ENCODE results near the gene TBPL1. TPM values are rescaled to one million over a fixed set of nuclear protein-coding genes. Genes with fewer than 3 reads are reported as not detected.
A peak's percentile ranks its signal among the peaks of the same experiment; 100 is the strongest.

Gene TBPL1
- total and polyA plus RNA-seq, 10 of the 15 experiments (the other 5 are each of a cell fraction or from before 2014, with no cell fraction given) = 34.6 to 71.2 (median 43.0) TPM

- TF ChIP-seq TBL1XR1 (IDR thresholded peaks at IDR 0.05; ENCODE audit: low read depth, low read length) = no peak
- TF ChIP-seq TAF1 (IDR thresholded peaks at IDR 0.05; ENCODE audit: borderline replicate concordance, low read depth, low read length) = peak; percentile 65; the same call in 1 of the 2 replicates
- no peak for TF ChIP-seq MTA2 (IDR thresholded peaks at IDR 0.05; ENCODE audit: low read depth)
- TF ChIP-seq, protein P1, sequence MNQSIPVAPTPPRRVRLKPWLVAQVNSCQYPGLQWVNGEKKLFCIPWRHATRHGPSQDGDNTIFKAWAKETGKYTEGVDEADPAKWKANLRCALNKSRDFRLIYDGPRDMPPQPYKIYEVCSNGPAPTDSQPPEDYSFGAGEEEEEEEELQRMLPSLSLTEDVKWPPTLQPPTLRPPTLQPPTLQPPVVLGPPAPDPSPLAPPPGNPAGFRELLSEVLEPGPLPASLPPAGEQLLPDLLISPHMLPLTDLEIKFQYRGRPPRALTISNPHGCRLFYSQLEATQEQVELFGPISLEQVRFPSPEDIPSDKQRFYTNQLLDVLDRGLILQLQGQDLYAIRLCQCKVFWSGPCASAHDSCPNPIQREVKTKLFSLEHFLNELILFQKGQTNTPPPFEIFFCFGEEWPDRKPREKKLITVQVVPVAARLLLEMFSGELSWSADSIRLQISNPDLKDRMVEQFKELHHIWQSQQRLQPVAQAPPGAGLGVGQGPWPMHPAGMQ (IDR thresholded peaks at IDR 0.05; ENCODE audit: borderline replicate concordance) = no peak
- no peak for TF ChIP-seq SP1 (IDR thresholded peaks at IDR 0.05; ENCODE audit: low read depth, low read length)
- TF ChIP-seq, protein P2, sequence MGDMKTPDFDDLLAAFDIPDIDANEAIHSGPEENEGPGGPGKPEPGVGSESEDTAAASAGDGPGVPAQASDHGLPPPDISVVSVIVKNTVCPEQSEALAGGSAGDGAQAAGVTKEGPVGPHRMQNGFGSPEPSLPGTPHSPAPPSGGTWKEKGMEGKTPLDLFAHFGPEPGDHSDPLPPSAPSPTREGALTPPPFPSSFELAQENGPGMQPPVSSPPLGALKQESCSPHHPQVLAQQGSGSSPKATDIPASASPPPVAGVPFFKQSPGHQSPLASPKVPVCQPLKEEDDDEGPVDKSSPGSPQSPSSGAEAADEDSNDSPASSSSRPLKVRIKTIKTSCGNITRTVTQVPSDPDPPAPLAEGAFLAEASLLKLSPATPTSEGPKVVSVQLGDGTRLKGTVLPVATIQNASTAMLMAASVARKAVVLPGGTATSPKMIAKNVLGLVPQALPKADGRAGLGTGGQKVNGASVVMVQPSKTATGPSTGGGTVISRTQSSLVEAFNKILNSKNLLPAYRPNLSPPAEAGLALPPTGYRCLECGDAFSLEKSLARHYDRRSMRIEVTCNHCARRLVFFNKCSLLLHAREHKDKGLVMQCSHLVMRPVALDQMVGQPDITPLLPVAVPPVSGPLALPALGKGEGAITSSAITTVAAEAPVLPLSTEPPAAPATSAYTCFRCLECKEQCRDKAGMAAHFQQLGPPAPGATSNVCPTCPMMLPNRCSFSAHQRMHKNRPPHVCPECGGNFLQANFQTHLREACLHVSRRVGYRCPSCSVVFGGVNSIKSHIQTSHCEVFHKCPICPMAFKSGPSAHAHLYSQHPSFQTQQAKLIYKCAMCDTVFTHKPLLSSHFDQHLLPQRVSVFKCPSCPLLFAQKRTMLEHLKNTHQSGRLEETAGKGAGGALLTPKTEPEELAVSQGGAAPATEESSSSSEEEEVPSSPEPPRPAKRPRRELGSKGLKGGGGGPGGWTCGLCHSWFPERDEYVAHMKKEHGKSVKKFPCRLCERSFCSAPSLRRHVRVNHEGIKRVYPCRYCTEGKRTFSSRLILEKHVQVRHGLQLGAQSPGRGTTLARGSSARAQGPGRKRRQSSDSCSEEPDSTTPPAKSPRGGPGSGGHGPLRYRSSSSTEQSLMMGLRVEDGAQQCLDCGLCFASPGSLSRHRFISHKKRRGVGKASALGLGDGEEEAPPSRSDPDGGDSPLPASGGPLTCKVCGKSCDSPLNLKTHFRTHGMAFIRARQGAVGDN (IDR thresholded peaks at IDR 0.05) = 0 out of 2 replicates have a peak, but pooled peaks have one; percentile 33
- no peak for TF ChIP-seq HDGF (IDR thresholded peaks at IDR 0.05)
- no peak for TF ChIP-seq POLR2AphosphoS2 (IDR thresholded peaks at IDR 0.05; ENCODE audit: low read depth, low read length)
- no peak for TF ChIP-seq BHLHE40 (IDR thresholded peaks at IDR 0.05; ENCODE audit: borderline replicate concordance in 1 of 2, low read depth in 2 of 2, low read length in 1 of 2)
- TF ChIP-seq IRF4 (IDR thresholded peaks at IDR 0.05; ENCODE audit: low read depth, low read length) = no peak
- TF ChIP-seq RELA (IDR thresholded peaks at IDR 0.05; ENCODE audit: borderline replicate concordance, partially characterized antibody) = no peak
- peak; percentile 15; the same call in 1 of the 2 replicates for TF ChIP-seq SPI1 (IDR thresholded peaks at IDR 0.05; ENCODE audit: borderline replicate concordance, insufficient read depth, low read depth, low read length)
- no peak; the same call in 1 of the 2 replicates for TF ChIP-seq MTA3 (IDR thresholded peaks at IDR 0.05; ENCODE audit: borderline replicate concordance, low read length)
- TF ChIP-seq BCL11A (IDR thresholded peaks at IDR 0.05; ENCODE audit: low read depth, low read length) = no peak
- TF ChIP-seq USF1 (IDR thresholded peaks at IDR 0.05; ENCODE audit: borderline replicate concordance, extremely low read length, insufficient read depth, low read depth, low read length) = no peak
These were observed 876 bp upstream of the TBPL1 start (continued) for GRCh38 chr6:133951881-133952814.
